DMS 273 (cell line): ENCODE data around the gene ADCK2.
"Not testable (repeated sequence)": the region's sequence is repeated elsewhere in the genome, so short reads cannot be mapped to it uniquely, and the experiment has no call there.

Experiments
- DNase-seq: peaks from one replicate; lab custom pipeline; 2025; ENCODE audit not compliant: unreplicated experiment; lab: John Stamatoyannopoulos, UW

The ADCK2 gene

GRCh38 chr7:140693849-140694248 lies 21.1 kb downstream of the ADCK2 start:
- DNase-seq: not testable (repeated sequence)

GRCh38 chr7:140694592-140694991 lies 21.8 kb downstream of the ADCK2 start:
- no peak for DNase-seq

GRCh38 chr7:140695381-140695780 lies 22.6 kb downstream of the ADCK2 start:
- DNase-seq: no peak

- peak; percentile 99 for DNase-seq
These were observed 23.4 kb downstream of the ADCK2 start for GRCh38 chr7:140696024-140696679.

GRCh38 chr7:140696680-140697446 lies 24.1 kb downstream of the ADCK2 start, which contains the start of gene NDUFB2:
Gene NDUFB2 (plus strand): TSS chr7:140696708. CDS start chr7:140696745, 37 bp downstream.
- DNase-seq: peak; percentile 96

GRCh38 chr7:140697447-140698143 lies 24.9 kb downstream of the ADCK2 start:
- no peak for DNase-seq

- peak; percentile 42 for DNase-seq
These were observed 25.7 kb downstream of the ADCK2 start for GRCh38 chr7:140698477-140698876.

- DNase-seq: no peak
These were observed 30.0 kb downstream of the ADCK2 start for GRCh38 chr7:140702774-140703173.

GRCh38 chr7:140704205-140704604 lies 31.5 kb downstream of the ADCK2 start:
- DNase-seq: no peak

GRCh38 chr7:140707132-140707531 lies 34.4 kb downstream of the ADCK2 start:
- DNase-seq: no peak

GRCh38 chr7:140708764-140709163 lies 36.0 kb downstream of the ADCK2 start:
- DNase-seq: not testable (repeated sequence)

- DNase-seq: not testable (repeated sequence)
These were observed 39.6 kb downstream of the ADCK2 start for GRCh38 chr7:140712392-140712791.

GRCh38 chr7:140714331-140715040 lies 41.7 kb downstream of the ADCK2 start:
- no peak for DNase-seq

- DNase-seq: no peak
These were observed 47.0 kb downstream of the ADCK2 start for GRCh38 chr7:140719721-140720120.

- no peak for DNase-seq
These were observed 49.5 kb downstream of the ADCK2 start for GRCh38 chr7:140722254-140722653.

GRCh38 chr7:140723006-140723405 lies 50.3 kb downstream of the ADCK2 start:
- no peak for DNase-seq

- no peak for DNase-seq
These were observed 50.8 kb downstream of the ADCK2 start for GRCh38 chr7:140723574-140723973.

- DNase-seq: no peak
These were observed 52.0 kb downstream of the ADCK2 start for GRCh38 chr7:140724706-140725105.

- peak; percentile 59 for DNase-seq
These were observed 53.5 kb downstream of the ADCK2 start for GRCh38 chr7:140726281-140726680.

- DNase-seq: no peak
These were observed 59.7 kb downstream of the ADCK2 start for GRCh38 chr7:140732416-140732815.

- DNase-seq: no peak
These were observed 61.4 kb downstream of the ADCK2 start for GRCh38 chr7:140734096-140734495.
